Activated T-cell treated with anti-CD3 and anti-CD28 coated beads, Interleukin-2, amount 50 U/mL, for 48 hours (primary cell): ENCODE results near the gene DOK4.
A peak's percentile ranks its signal among the peaks of the same experiment; 100 is the strongest.

Experiments used
- DNase-seq, 2 experiments: peaks; one replicate each; pipeline ENCODE4 v3.0.0-alpha.2; 2020

Gene DOK4

DNA sequence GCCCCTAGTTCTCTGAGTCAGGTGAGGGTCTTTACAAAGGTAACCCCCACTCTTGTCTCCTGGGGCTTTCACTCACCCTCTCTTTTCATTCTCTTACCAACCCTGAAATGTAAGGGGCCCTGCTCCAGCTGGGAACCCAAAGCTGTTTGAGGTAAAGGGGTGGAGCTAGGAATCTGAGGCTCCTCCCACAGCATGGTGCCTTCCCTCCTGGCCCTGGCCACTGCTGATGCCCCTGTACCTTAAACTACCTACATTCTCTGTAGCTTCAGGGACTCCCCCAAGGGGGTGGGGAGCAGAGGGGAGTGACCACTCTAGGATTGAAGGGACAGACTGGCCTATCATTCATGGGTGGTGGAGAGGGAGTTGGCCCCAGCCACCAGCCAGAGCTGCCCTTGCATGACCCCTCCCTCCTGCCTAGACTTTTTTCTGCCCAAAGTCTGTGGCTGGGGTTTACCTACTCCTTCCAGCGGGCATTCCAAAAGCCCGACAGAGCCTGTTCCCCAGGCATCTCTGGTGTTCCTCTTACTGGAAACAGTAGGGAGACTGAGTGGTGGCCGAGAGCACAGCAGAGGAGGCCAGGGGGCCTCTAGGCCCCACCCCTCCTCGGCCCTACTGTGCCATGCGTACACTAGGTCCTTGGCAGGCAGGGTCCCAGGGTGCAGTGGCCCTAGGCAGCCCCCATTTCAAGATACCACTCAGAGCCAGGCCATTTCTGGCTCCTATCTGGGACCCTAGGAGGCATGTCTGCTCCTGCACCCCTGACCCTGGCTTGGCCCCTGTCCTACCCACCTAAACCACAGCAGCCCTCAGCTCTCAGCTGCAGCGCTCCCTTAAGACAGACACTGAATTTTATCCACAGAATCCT lies 9.5 kb downstream of the DOK4 start:
- no peak for DNase-seq

- peak; percentile 93 to 94 for DNase-seq
Measured at GRCh38 chr16:57475711-57476339, 10.5 kb downstream of the DOK4 start.

GRCh38 chr16:57474671-57475661 lies 11.3 kb downstream of the DOK4 start:
- DNase-seq, result no peak

DNA sequence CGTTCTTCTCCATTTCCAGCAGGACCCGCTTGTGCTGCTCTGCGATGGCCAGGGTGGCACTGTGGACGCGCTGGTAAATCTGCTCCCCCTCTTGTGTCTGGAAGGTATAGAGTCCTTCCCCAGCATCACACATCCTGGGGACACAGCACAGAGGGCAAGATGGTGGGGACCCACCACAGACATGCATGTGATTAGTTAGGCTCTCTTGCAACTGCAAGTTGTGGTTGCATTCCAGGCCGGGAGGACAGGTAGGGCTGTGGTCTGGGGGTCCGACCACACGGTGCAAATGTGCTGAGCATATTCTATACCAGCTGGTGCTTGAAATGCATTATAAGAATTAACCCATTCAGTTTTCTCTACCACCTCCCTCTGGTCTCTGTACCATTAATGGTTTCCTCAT lies 12.4 kb downstream of the DOK4 start:
- no peak for DNase-seq

DNA sequence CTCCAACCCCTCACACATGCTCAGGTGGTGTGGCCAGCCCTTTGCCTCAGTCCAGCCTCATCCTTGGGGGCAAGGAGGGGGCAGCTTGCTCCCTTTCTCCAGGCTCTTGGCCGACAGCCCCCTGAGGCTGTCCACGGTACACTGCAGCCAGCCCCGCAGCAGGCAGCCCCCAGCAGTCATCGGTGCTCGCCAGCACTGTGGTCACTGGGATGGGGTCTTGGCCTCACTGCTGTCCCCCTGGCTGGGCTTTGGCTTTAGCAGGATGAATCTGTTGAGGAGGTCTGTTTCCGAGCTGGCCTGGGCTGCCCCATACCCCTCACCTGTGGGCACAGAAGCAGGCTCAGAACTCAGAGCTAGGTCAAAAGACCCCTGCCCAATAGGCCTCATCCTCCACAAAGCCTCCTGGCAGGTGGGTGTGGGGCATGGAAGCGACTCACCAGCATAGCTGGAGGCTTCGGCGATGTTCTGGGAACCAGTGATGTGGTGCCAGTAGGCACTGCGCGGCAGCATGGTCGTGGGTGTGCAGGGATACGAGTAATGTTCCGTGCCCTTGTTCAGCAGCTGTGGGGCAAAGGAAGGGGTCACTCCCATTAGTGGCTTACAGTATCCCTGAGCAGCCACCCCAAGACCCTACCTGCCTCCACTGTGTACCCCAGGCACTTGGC lies 13.0 kb downstream of the DOK4 start:
- DNase-seq, result peak in 1 of 2 experiments; percentile 24

DNA sequence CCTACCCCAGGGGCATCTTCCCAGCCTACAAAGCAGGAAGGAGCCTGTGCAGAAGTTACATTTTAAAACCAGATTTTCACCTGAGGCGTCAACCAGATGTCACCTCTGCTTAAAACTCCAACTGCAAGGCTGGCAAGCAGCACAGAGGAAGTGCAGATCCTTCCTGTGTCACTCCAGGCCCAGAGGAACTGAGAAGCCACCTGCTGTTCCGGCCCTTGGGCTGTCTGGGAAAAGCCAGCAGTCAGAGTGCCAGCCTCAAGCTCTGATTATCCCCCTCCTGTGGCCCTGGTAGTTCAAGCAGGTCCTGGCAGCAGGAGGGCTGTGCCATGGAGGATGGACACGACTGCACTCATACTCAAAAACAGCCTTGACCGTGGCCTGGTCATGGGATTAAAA lies 13.6 kb downstream of the DOK4 start:
- DNase-seq, result peak in 1 of 2 experiments; percentile 20

GRCh38 chr16:57471852-57472664 lies 14.2 kb downstream of the DOK4 start:
- DNase-seq, result no peak

- no peak for DNase-seq
Measured at GRCh38 chr16:57471209-57471608, 15.1 kb downstream of the DOK4 start.

- DNase-seq, result no peak
Measured at GRCh38 chr16:57470711-57471110, 15.6 kb downstream of the DOK4 start.

GRCh38 chr16:57469917-57470470 lies 16.3 kb downstream of the DOK4 start:
- no peak for DNase-seq

- peak in 1 of 2 experiments; percentile 5 for DNase-seq
Measured at GRCh38 chr16:57469046-57469445, 17.2 kb downstream of the DOK4 start.

DNA sequence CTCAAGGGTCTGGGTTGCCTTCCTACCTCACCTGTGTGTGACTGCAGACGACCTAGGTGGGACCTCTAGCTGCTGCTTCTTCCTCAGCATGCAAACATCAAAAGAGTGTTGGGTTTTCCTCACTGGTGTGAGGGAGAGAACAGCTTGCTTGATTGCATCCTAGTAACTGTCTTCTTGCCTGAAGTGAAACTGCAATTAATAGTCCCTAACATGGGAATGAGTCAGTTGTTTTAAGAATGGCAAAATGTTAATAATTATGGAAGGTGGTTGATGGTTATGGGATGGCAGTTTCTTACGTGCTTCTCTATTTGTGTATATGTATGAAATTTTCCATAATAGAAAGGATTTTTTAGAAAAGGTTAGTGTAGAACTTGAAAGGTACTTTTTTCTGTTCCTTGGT lies 17.9 kb downstream of the DOK4 start:
- DNase-seq, result no peak

- no peak for DNase-seq
Measured at GRCh38 chr16:57464523-57464922, 21.8 kb downstream of the DOK4 start.

- DNase-seq, result no peak
Measured at GRCh38 chr16:57462978-57463362, 23.3 kb downstream of the DOK4 start.

GRCh38 chr16:57462209-57462977 lies 23.9 kb downstream of the DOK4 start, which contains the start of gene POLR2C:
POLR2C (plus strand) TSS chr16:57462679; CDS start chr16:57462725, 46 bp downstream.
- DNase-seq, result peak; percentile 97

DNA sequence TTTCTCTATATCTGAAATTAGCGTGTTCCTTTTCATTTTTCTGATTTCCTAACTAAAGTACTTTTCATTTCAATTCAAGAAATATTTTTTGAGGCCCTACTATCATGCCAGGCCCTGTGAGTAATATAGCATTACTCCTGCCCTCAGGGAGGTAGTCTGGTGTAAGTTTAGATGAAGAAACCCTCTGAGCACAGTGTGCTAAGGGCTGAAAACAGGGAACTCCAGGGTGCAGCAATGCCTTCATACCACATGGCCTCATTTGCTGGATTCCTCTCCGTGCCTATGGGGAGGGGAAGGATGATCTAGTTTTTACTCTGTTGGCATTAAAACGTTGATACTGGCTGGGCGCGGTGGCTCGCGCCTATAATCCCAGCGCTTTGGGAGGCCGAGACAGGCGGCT lies 34.3 kb downstream of the DOK4 start:
- DNase-seq, result no peak

DNA sequence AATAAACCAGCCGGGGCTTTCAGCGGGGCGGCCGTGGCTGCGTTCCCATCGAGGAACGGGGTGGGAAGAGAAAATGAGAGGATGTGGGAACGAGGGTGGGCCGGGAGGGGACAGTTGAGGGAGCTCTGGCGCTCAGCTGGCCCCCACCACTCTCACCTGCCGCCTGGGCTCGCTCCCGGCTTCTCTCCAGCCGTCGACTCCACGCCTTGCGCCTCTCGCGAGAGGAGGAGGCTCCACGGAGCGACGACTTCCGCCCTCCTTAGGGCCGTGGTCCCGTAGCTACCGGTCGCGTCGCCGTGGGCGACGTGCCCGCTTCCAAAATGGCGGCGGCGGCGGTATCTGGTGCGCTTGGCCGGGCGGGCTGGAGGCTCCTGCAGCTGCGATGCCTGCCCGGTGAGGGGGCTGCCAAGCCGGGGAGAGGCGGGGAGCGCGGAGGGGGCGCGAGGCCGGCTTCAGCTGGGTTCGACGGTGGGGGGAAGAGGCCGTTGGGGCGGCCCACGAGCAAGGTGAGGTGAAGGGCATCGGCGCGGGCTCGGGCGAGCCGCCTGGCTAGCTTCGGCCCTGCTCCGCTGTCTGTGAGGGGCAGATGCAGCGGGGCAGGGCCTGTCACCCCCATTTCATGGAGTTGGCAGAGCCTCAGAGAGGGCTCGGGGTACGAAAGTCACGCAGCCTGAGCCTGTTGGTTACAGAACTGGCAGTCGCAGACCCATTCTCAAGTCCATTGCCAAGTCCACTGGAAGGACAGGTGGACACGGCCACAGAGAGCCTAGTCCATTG lies 38.9 kb downstream of the DOK4 start, which contains the start of the genes CIAPIN1 and COQ9:
Gene CIAPIN1, minus strand, starts transcription at position 200 of the 777 bp plus-strand sequence. CDS start 6,457 bp downstream, outside the sequence.
Gene COQ9, plus strand, starts transcription at position 294 of the 777 bp plus-strand sequence. Its CDS starts 27 bp downstream, at position 321.
- DNase-seq, result peak; percentile 93 to 94

DNA sequence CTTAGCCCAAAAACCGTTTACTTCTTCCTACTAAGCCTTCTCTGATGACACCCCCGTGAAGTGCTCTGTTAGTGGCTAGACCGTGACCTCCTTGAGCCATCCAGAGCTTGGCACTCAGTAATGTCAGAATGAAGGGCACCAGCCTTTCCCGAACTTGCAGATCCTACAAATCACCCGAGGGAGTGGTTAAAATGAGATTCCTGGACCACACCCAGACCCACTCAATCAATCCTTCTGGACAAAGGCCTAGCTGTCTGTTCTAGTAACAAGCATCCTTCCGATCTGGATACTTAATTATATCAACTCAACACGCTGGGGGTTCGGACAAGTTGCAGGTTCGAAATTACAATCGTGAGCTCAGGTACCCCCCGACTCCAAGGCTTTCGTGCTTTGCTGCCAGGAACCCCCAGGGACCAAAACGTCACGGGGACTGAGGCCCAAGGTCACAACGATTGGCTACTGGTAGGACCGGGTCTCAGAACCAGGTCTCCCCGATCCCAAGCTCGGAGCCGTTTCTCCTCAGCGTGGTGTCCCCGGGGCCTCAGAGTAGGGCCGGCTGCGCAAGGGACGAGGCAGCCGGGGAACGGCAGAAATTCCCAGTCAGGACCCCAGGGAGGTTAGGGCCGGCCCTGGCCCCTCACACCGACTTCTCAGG lies 39.6 kb downstream of the DOK4 start:
- DNase-seq, result peak; percentile 24 to 55

DNA sequence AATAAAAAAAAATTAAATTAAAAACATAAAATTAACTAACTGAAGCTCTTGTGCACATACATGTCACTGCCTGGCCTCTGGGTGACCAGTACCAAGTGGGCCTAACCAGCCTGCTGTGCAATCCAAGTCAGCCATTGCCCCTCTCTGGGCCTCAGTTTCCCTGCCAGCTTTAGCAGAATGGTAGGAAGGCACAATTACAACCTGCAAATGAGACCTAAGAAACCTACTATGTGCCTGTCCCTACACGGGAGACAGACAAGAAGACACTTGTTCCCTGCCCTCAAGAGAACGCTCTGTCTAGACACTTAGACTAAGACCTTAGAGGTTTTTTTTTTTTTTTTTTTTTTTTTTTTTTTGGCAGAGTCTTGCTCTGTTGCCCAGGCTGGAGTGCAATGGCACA lies 40.8 kb downstream of the DOK4 start:
- DNase-seq, result no peak
